ENCODE results near the gene DENND5B.
"Not testable (repeated sequence)": the region's sequence is repeated elsewhere in the genome, so short reads cannot be mapped to it uniquely, and the experiment has no call there.

The DENND5B gene

GRCh38 chr12:31558521-31558920 lies 32.4 kb downstream of the DENND5B start:
- DNase-seq (ENCODE audit: low read depth in 2 of 3, low spot score in 1 of 3): no peak

DNA sequence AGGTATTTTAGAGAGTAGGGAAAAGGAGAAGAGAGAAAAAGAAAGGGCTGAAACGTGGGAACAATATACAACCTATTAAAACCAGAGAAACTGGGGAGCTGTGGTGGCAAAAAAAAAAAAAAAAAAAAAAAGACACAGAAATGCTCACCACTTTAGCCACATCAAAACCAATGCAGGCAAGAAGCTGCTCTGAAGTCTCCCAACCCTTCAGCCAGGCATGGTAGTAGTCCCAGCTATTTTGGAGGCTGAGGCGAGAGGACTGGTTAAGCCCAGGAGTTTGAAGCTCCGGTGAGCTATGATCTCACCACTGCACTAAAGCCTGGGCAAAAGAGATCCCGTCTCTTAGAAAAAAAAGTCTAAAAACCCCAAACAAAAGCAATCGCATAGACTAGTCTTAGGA lies 33.2 kb downstream of the DENND5B start:
- DNase-seq (ENCODE audit: low read depth in 2 of 3, low spot score in 1 of 3): no peak

DNA sequence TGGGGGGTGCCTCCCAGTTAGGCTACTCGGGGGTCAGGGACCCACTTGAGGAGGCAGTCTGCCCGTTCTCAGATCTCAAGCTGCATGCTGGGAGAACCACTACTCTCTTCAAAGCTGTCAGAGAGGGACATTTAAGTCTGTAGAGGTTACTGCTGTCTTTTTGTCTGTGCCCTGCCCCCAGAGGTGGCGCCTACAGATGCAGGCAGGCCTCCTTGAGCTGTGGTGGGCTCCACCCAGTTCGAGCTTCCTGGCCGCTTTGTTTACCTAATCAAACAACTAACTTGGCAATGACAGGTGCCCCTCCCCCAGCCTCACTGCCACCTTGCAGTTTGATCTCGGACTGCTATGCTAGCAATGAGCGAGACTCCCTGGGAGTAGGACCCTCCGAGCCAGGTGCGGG lies 35.5 kb downstream of the DENND5B start:
- DNase-seq (ENCODE audit: low read depth in 2 of 3, low spot score in 1 of 3): not testable (repeated sequence)

DNA sequence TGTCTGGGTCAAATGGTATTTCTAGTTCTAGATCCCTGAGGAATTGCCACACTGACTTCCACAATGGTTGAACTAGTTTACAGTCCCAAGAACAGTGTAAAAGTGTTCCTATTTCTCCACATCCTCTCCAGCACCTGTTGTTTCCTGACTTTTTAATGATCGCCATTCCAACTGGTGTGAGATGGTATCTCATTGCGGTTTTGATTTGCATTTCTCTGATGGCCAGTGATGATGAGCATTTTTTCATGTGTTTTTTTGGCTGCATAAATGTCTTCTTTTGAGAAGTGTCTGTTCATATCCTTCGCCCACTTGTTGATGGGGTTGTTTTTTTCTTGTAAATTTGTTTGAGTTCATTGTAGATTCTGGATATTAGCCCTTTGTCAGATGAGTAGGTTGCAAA lies 40.3 kb downstream of the DENND5B start:
- not testable (repeated sequence) for DNase-seq (ENCODE audit: low read depth in 2 of 3, low spot score in 1 of 3)

- no peak for DNase-seq (ENCODE audit: low read depth in 2 of 3, low spot score in 1 of 3)
Measured at GRCh38 chr12:31536672-31537071, 54.3 kb downstream of the DENND5B start.

DNA sequence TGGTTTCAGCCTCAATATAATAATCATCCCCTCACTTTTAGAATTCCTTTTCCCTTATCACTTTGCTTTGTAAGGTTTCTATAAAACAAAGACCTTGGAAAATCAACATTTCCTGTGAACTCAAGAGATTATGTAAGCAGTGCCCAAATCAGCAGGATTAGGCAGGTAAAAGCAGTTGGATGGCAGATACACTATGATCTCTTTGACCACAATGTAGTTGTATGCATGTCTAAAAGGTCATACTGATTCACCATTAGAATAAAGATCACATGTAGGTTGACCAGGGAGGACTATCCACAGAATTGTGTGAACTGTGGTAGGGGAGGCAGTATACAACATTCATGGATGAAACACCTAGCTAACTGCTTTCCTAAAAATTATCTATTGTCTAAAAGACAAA lies 57.5 kb downstream of the DENND5B start:
- no peak for DNase-seq (ENCODE audit: low read depth in 2 of 3, low spot score in 1 of 3)

DNA sequence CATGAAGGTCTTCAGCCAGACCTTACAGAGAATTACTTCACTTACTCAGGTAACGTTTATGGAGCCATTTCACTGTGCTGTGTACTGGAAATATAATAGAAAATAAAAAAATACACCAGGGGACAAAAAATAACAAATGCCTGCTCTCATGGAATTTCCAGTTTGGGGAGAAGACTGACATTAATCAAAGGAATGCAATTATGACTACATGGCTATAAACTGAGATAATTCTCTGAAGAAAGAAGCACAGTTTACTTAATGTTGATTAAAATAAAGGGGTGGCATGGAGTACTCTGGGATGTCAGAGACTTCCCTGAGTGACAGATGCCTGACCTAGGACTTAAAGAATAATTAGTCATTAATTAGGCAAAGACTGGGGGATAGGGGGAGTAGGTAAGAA lies 59.0 kb downstream of the DENND5B start:
- no peak for DNase-seq (ENCODE audit: low read depth in 2 of 3, low spot score in 1 of 3)

DNA sequence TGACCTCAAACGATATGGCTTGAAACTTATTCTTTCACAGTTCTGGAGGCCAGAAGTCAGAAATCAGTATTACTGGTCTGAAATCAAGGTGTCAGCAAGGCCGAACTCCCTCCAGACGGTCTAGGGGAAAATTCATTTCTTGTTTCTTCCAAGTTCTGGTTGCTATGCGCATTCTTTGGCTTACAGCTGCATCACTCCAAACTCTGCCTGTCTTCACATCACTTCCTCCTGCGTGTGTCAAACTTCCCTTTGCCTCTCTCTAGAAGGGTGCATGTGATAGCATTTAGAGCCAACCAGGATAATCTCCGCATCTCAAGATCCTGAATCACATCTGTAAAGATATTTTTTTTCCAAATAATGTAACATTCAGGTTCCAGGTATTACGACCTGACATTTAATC lies 62.8 kb downstream of the DENND5B start:
- no peak for DNase-seq (ENCODE audit: low read depth in 2 of 3, low spot score in 1 of 3)

DNA sequence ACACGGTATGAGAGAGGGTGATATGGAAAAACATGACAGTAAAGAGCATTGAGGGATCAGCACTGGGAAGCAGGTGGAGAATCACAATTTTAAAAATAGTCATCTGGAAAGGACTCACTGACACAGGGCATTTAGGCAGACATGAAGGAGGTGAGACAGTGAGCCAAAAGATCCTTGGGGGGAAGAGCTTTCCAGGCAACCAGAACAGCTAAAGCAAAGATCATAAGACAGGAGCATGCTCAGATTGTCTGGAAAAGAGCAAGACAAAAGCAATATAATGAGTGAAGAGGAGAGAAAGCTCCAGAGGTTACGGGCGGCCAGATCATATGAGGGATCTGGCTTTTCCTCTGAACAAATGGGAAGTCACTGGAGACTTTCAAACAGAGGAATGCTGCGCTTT lies 63.9 kb downstream of the DENND5B start:
- no peak for DNase-seq (ENCODE audit: low read depth in 2 of 3, low spot score in 1 of 3)

DNA sequence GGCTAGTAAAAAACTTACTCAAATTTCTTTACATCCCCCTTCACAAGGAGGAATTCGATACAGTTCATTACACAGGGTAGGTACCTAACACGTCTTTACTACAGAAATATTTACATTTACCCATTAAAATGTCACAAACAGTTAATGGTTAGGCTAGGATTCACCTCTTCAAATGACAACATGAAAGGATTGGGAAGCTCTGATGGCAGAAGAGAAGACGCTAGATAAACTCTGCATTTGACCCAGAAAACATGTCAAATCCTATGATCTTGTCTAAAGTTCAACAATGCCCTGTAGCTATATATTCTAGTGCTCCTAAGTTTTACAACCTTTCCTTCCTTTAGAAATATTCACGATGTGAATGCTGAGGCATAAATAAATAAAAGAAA lies 64.8 kb downstream of the DENND5B start:
- no peak for DNase-seq (ENCODE audit: low read depth in 2 of 3, low spot score in 1 of 3)

GRCh38 chr12:31525496-31526157 lies 65.3 kb downstream of the DENND5B start:
- no peak for DNase-seq (ENCODE audit: low read depth in 2 of 3, low spot score in 1 of 3)

DNA sequence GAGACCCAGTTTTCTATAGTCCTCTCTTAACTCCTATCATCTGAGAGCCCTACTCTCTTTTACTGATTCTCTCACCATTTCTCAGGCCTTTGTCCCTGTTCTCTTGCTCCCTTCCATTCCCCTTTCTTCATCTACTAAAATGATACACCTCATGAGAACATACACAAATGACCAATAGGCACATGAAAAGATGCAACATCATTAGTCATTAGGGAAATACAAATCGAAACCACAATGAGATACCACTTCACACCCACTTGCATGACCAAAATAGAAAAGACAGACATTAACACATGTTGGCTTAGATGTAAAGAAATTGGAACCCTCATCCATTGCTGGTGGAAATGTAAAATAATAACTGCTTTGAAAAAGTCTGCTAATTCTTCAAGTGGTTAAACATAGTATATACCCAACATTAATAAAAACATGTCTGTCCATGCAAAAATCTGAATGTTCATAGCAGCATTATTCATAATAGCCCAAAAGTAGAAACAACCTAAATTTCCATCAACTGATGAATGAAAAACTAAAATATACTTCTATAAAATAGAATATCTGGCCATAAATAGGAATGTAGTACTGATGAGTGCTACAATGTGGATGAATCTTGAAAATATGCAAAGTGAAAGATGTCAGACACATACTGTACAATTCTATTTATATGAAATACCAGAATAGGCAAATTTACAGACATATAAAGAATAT lies 66.0 kb downstream of the DENND5B start:
- DNase-seq (ENCODE audit: low read depth in 2 of 3, low spot score in 1 of 3): no peak

- DNase-seq (ENCODE audit: low read depth in 2 of 3, low spot score in 1 of 3): no peak
Measured at GRCh38 chr12:31523306-31523705, 67.6 kb downstream of the DENND5B start.

- DNase-seq (ENCODE audit: low read depth in 2 of 3, low spot score in 1 of 3): no peak
Measured at GRCh38 chr12:31522607-31523006, 68.3 kb downstream of the DENND5B start.

GRCh38 chr12:31521964-31522363 lies 69.0 kb downstream of the DENND5B start:
- DNase-seq (ENCODE audit: low read depth in 2 of 3, low spot score in 1 of 3): no peak

GRCh38 chr12:31519511-31519910 lies 71.4 kb downstream of the DENND5B start:
- no peak for DNase-seq (ENCODE audit: low read depth in 2 of 3, low spot score in 1 of 3)

- no peak for DNase-seq (ENCODE audit: low read depth in 2 of 3, low spot score in 1 of 3)
Measured at GRCh38 chr12:31518680-31519227, 72.2 kb downstream of the DENND5B start.

GRCh38 chr12:31517994-31518393 lies 72.9 kb downstream of the DENND5B start:
- DNase-seq (ENCODE audit: low read depth in 2 of 3, low spot score in 1 of 3): no peak

GRCh38 chr12:31516702-31517101 lies 74.2 kb downstream of the DENND5B start:
- no peak for DNase-seq (ENCODE audit: low read depth in 2 of 3, low spot score in 1 of 3)

GRCh38 chr12:31514912-31515311 lies 76.0 kb downstream of the DENND5B start:
- no peak for DNase-seq (ENCODE audit: low read depth in 2 of 3, low spot score in 1 of 3)

- DNase-seq (ENCODE audit: low read depth in 2 of 3, low spot score in 1 of 3): no peak
Measured at GRCh38 chr12:31510034-31510433, 80.9 kb downstream of the DENND5B start.

DNA sequence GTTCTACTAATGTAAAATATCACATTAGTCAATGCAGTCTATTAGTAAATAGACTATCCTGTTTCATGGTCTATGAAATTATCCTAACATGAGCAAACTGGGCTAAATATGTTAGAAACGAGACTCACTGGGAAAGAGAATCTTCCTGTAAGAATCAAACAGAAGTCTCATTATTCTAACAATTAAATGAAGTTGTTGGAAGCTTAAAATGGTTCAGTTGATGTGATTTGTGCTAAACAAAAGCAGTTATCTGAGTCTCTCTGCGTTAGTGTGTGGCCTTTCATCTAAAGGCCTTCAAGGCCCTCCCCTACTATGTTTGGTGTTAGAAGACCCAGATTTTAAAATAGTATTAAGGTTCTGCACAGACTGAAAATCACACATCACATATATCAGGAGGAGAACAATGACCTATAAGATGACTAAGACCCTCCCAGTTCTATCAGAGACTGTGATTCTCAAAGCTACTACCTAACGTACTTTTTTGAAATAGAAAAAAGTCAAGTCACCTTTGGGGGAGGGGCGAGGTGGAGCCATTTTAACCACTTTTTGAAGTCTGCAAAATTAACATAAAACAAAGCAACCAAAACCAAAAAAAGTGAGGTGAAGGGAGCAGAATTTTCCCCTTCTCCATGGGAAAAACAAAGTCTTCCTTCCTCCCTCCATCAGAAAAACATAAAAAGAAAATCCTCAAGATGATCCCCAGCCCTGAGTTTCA lies 82.3 kb downstream of the DENND5B start:
- no peak for DNase-seq (ENCODE audit: low read depth in 2 of 3, low spot score in 1 of 3)
